Measurements from ENCODE around the gene FAM170B. TPM values are rescaled to one million over a fixed set of nuclear protein-coding genes. Genes with fewer than 3 reads are reported as not detected.

FAM170B gene
- total RNA-seq, 4 donors from 2014 or later, result not detected

DNA sequence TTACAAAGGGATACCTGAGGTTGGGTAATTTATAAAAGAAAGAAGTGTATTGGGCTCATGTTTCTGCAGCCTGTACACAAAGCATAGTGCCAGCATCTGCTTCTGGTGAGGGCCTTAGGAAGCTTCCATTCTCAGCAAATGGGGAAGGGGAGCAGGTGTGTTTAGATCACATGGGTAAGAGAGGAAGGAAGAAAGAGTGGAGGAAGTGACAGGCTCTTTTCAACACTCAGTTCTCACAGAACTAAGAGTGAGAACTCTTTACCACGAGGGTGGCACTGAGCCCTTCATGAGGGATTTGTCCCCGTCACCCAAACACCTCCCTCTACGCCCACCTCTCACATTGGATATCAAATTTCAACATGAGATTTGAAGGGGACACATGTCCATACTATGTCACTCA is 506 bp upstream of the FAM170B start:
- TF ChIP-seq POLR2A (IDR thresholded peaks at IDR 0.05; ENCODE audit: low read depth), result no peak
- TF ChIP-seq EP300 (IDR thresholded peaks at IDR 0.05), result no peak
- TF ChIP-seq, protein P1, sequence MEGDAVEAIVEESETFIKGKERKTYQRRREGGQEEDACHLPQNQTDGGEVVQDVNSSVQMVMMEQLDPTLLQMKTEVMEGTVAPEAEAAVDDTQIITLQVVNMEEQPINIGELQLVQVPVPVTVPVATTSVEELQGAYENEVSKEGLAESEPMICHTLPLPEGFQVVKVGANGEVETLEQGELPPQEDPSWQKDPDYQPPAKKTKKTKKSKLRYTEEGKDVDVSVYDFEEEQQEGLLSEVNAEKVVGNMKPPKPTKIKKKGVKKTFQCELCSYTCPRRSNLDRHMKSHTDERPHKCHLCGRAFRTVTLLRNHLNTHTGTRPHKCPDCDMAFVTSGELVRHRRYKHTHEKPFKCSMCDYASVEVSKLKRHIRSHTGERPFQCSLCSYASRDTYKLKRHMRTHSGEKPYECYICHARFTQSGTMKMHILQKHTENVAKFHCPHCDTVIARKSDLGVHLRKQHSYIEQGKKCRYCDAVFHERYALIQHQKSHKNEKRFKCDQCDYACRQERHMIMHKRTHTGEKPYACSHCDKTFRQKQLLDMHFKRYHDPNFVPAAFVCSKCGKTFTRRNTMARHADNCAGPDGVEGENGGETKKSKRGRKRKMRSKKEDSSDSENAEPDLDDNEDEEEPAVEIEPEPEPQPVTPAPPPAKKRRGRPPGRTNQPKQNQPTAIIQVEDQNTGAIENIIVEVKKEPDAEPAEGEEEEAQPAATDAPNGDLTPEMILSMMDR (IDR thresholded peaks at IDR 0.05), result no peak
- TF ChIP-seq POLR2AphosphoS5 (IDR thresholded peaks at IDR 0.05), result no peak
- Histone ChIP-seq H3K27me3 (peaks cover 0 to 9% (median 0%) of the 10 kb centered on the region in 4 donors), H3K36me3 (no peaks in the 10 kb centered on the region), H3K27ac (replicated peaks in 1 of 4) (no peak overlapping the region), H3K9me3 (no peaks in the 10 kb centered on the region), H3K4me3 (no peak overlapping the region), H3K4me1 (peaks cover 0 to 10% (median 9%) of the 10 kb centered on the region in 4 donors)
- intact Hi-C loops (cut with DNase I), result no loop called here
- WGBS, result 73% methylated on average over 3 of the region's 3 CpGs
- DNase-seq (ENCODE audit: extremely low spot score), result no peak

DNA sequence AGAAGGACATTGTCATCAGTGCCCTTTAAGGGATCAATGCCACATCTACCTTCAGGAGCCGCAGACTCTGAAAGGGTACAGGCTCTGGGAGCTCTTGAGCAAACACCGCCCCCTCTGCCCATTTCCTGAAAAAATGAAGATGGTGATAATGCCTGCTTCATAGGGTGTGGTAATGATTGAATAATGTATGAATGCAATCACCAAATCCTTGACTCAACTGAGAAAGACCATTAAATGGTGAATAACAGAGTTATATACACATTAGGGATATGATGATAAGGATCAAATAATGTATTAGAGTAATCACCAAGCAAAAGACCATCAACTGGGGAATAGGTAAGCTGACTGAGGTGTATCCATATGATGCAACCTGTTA is 1.5 kb downstream of the FAM170B start:
- DNase-seq (ENCODE audit: extremely low spot score), result no peak
- Histone ChIP-seq H3K27ac (replicated peaks in 1 of 4) (no peak overlapping the region), H3K4me1 (peaks cover 0 to 7% (median 2%) of the 10 kb centered on the region in 4 donors), H3K27me3 (no peaks in the 10 kb centered on the region), H3K36me3 (no peaks in the 10 kb centered on the region), H3K9me3 (no peaks in the 10 kb centered on the region), H3K4me3 (no peak overlapping the region)
- TF ChIP-seq EP300 (IDR thresholded peaks at IDR 0.05) (no peak), POLR2A (IDR thresholded peaks at IDR 0.05; ENCODE audit: low read depth) (no peak), POLR2AphosphoS5 (IDR thresholded peaks at IDR 0.05) (no peak)
- TF ChIP-seq, protein P1 (IDR thresholded peaks at IDR 0.05), result no peak
- 95% methylated on average over 2 of the region's 2 CpGs for WGBS
- intact Hi-C loops (cut with DNase I), result no loop called here

DNA sequence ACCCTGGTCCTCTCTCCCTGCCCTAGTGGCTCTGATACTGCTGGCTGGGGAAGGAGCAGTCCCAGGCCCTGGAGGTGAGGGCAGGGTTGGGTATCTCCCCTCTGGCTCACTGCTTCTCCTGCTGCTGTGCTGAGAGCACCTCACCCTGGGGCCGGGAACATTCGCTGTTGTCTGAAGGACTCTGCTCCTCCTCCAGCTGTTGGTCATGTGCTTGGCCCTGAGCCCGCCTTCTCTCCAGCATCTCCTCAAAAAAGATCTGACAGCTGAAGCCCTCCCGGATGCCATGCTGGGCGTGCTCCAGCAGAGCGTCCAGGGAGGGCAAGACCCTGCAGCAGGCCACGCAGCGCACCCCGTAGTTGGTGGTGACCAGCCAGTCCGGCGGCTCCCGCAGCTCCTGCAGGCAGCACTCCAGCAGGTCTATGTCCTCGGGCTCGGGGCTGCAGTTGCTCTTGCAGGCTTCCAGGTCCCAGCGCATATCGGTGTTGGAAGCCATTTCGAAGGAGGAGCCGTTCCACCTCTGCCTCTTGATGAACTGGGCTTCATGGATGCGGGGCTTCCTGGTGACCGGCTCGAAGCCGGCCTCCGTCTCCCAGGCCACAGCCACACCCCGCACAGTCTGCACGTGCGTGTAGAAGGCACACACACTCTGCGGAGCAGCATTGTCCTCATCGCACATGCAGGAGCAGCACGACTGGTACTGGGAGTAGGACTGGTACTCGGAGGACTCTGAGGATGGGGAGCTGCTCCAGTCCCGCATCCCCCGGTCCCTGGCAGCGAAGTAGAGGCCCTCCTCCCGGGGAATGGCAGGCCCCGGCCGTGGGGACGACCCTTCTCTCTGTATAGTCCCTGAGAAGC is 2.1 kb downstream of the FAM170B start:
- no peak for DNase-seq (ENCODE audit: extremely low spot score)

DNA sequence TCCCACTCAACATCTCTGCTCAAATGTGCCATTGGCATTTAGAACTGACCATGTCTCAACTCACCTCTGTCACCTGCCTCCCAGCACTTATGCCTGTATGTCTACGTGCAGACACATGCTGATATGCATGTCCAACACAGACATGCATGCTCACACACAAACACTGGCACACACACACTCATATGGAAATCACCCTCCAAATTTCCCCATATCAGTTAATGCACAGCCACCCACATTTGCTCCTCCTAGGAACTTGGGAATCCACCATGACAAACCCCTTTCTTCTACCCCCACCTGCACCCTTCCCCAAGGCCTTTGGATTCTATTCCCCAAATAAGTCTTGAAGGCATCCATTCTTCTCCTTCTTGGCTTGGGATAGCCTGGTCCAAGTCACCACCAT is 4.4 kb downstream of the FAM170B start:
- no peaks in the 10 kb centered on the region for H3K36me3 ChIP-seq
- H3K9me3 ChIP-seq, result no peaks in the 10 kb centered on the region
- no peak overlapping the region for H3K27ac ChIP-seq (replicated peaks in 1 of 4)
- intact Hi-C loops (cut with DNase I), result no loop called here
- TF ChIP-seq, protein P1 (IDR thresholded peaks at IDR 0.05), result no peak
- TF ChIP-seq POLR2AphosphoS5 (IDR thresholded peaks at IDR 0.05) (no peak), EP300 (IDR thresholded peaks at IDR 0.05) (no peak), POLR2A (IDR thresholded peaks at IDR 0.05; ENCODE audit: low read depth) (no peak)
- H3K27me3 ChIP-seq, result no peaks in the 10 kb centered on the region
- DNase-seq (ENCODE audit: extremely low spot score), result no peak
- H3K4me3 ChIP-seq, result no peak overlapping the region
- H3K4me1 ChIP-seq, result no peaks in the 10 kb centered on the region
- WGBS, result 84% methylated on average over 1 of the region's 1 CpG

More for the DNA sequence above, 2.1 kb downstream of the FAM170B start:
- TF ChIP-seq EP300 (IDR thresholded peaks at IDR 0.05) (no peak), POLR2AphosphoS5 (IDR thresholded peaks at IDR 0.05) (no peak), POLR2A (IDR thresholded peaks at IDR 0.05; ENCODE audit: low read depth) (no peak)
- TF ChIP-seq, protein P1 (IDR thresholded peaks at IDR 0.05), result no peak
- Histone ChIP-seq H3K4me3 (no peak overlapping the region), H3K4me1 (peaks cover 0 to 7% (median 2%) of the 10 kb centered on the region in 4 donors), H3K27ac (replicated peaks in 1 of 4) (no peak overlapping the region), H3K36me3 (no peaks in the 10 kb centered on the region), H3K27me3 (no peaks in the 10 kb centered on the region), H3K9me3 (no peaks in the 10 kb centered on the region)
- 77% methylated on average over 11 of the region's 37 CpGs for WGBS
- intact Hi-C loops (cut with DNase I), result no loop called here

All from esophagus muscularis mucosa (tissue), 4 donors.